Keratinocyte (primary cell): ENCODE measurements around the gene MTFP1. TPM values are rescaled to one million over a fixed set of nuclear protein-coding genes. Genes with fewer than 3 reads are reported as not detected.

Source experiments
- DNase-seq: peaks from one replicate; pipeline ENCODE4 v3.0.0-alpha.2; 2011; ENCODE audit warnings: low read depth, missing footprints, low spot score
- FAIRE-seq: peaks from 2 replicates; lab custom pipeline; 2011; peaks lifted over from hg19 to GRCh38; lab: Jason Lieb, UNC
- H2AFZ ChIP-seq: 2 replicates; pipeline ENCODE4 v1.6.0; 2012; ENCODE audit warnings: low read length, control low read depth, inconsistent platforms; ENCODE audit not compliant: control insufficient read depth
- H3K27ac ChIP-seq: 2 replicates; pipeline ENCODE4 v1.5.1; 2011; ENCODE audit warnings: low read length; ENCODE audit not compliant: control insufficient read depth, insufficient read depth
- H3K27me3 ChIP-seq: 3 replicates; pipeline ENCODE4 v1.6.0; 2011; ENCODE audit warnings: low read length; ENCODE audit not compliant: control insufficient read depth, insufficient read depth; ENCODE audit errors: extremely low read depth
- H3K36me3 ChIP-seq, 2 experiments: 2 replicates in 1 of 2; 3 replicates in 1 of 2; pipeline ENCODE4 v1.5.1; 2011; ENCODE audit warnings: low read length in 2 of 2, mild to moderate bottlenecking in 1 of 2; ENCODE audit not compliant: control insufficient read depth in 2 of 2, insufficient read depth in 2 of 2; ENCODE audit errors: extremely low read depth in 1 of 2
- H3K4me1 ChIP-seq: 3 replicates; pipeline ENCODE4 v1.5.1; 2011; ENCODE audit warnings: low read length; ENCODE audit not compliant: control insufficient read depth, insufficient read depth; ENCODE audit errors: extremely low read depth
- H3K4me2 ChIP-seq: 3 replicates; pipeline ENCODE4 v1.6.0; 2011; ENCODE audit warnings: low read depth, low read length; ENCODE audit not compliant: control insufficient read depth, insufficient read depth; ENCODE audit errors: extremely low read depth
- H3K4me3 ChIP-seq, 3 experiments: fragments of 200-600 bp in 1 of 3; sonication (generic) in 1 of 3; 2 replicates in 2 of 3; 3 replicates in 1 of 3; pipeline ENCODE4 v1.5.1; 2011 to 2016; ENCODE audit warnings: low read length in 3 of 3, mild to moderate bottlenecking in 3 of 3, control low read depth in 2 of 3, inconsistent platforms in 1 of 3, low read depth in 1 of 3, mixed read lengths in 1 of 3, mixed run types in 1 of 3, moderate library complexity in 1 of 3; ENCODE audit not compliant: control insufficient read depth in 2 of 3, insufficient read depth in 2 of 3; ENCODE audit errors: extremely low read depth in 1 of 3
- H3K79me2 ChIP-seq: 2 replicates; pipeline ENCODE4 v1.6.0; 2012; ENCODE audit warnings: low read length; ENCODE audit not compliant: control insufficient read depth, insufficient read depth
- H3K9ac ChIP-seq: 3 replicates; pipeline ENCODE4 v1.6.0; 2011; ENCODE audit warnings: low read length; ENCODE audit not compliant: control insufficient read depth, insufficient read depth; ENCODE audit errors: extremely low read depth
- H3K9me1 ChIP-seq: 3 replicates; pipeline ENCODE4 v1.6.0; 2011; ENCODE audit warnings: low read length; ENCODE audit not compliant: control insufficient read depth, insufficient read depth; ENCODE audit errors: extremely low read depth
- H3K9me3 ChIP-seq: 2 replicates; pipeline ENCODE4 v1.5.1; 2012; ENCODE audit warnings: low read depth, low read length; ENCODE audit not compliant: control insufficient read depth
- H4K20me1 ChIP-seq: 3 replicates; pipeline ENCODE4 v1.6.0; 2011; ENCODE audit warnings: low read length; ENCODE audit not compliant: control insufficient read depth, insufficient read depth; ENCODE audit errors: extremely low read depth
- EZH2 ChIP-seq: IDR thresholded peaks from one replicate; pipeline ENCODE4 v1.6.1; 2012; ENCODE audit warnings: inconsistent platforms, mild to moderate bottlenecking, low read length, moderate library complexity
- dilution Hi-C: fragments of 300-500 bp; cut with MboI; formaldehyde crosslinking; loops from one replicate; pipeline ENCODE4 v1.7.0; 2020; ENCODE audit warnings: low sequenced_read_pairs; ENCODE audit not compliant: extremely low pct_ligation_motif_present
- polyA plus RNA-seq, 5 experiments: library from polyadenylated mRNA; depleted of rRNA in 3 of 5; stranded (reverse) in 3 of 5; stranded (forward) in 1 of 5; unstranded in 1 of 5; fragments of >200 nt; gene quantifications; 1 replicate in 1 of 5; 2 replicates in 3 of 5; 3 replicates in 1 of 5; pipeline versions ENCODE4 v1.2.1 to v1.2.3, GENCODE V29; 2011 to 2012; ENCODE audit warnings: missing spikeins in 2 of 5, low read depth in 1 of 5, low replicate concordance in 1 of 5
- TF ChIP-seq, protein P1 (sequence below), 3 experiments: IDR thresholded peaks in 1 of 3; conservative IDR thresholded peaks in 1 of 3; optimal IDR thresholded peaks in 1 of 3; 2 replicates in 2 of 3; 3 replicates in 1 of 3; pipeline versions ENCODE3 to v1.5.1; 2011; ENCODE audit warnings: low read length in 3 of 3, mild to moderate bottlenecking in 3 of 3, moderate library complexity in 2 of 3, control low read depth in 1 of 3, inconsistent platforms in 1 of 3; ENCODE audit not compliant: insufficient read depth in 2 of 3; ENCODE audit errors: extremely low read depth in 1 of 3

MTFP1 gene
- polyA plus RNA-seq, 1 donor (not counting 4 experiments of a cell fraction or from before 2014, with no cell fraction given): 8.4 TPM

DNA sequence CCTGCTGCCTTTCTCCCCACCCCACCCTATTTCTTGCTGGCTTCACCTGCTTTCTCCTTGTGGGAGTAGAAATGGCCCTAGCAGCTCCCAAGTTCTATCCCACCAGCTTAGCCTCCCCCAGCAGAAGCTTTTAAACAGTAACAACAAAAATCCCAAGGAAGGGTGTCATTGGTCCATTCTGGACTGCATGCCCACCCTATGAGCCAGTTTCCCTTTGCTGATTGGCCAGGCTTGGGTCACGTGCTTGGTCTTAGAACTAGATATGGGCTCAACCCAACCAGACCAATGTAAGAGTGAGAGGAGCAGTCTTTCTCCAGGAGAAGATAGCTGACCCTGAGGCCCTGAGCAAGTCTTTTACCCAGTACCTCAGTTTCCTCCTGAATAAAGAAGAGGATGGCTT, 2.3 kb downstream of the MTFP1 start:
- no peaks in the 10 kb centered on the region for H3K79me2 ChIP-seq
- peaks cover 0 to 3% of the 10 kb centered on the region in 2 experiments for H3K36me3 ChIP-seq
- H4K20me1 ChIP-seq: no peaks in the 10 kb centered on the region
- no peak overlapping the region for H3K4me2 ChIP-seq
- TF ChIP-seq, protein P1, sequence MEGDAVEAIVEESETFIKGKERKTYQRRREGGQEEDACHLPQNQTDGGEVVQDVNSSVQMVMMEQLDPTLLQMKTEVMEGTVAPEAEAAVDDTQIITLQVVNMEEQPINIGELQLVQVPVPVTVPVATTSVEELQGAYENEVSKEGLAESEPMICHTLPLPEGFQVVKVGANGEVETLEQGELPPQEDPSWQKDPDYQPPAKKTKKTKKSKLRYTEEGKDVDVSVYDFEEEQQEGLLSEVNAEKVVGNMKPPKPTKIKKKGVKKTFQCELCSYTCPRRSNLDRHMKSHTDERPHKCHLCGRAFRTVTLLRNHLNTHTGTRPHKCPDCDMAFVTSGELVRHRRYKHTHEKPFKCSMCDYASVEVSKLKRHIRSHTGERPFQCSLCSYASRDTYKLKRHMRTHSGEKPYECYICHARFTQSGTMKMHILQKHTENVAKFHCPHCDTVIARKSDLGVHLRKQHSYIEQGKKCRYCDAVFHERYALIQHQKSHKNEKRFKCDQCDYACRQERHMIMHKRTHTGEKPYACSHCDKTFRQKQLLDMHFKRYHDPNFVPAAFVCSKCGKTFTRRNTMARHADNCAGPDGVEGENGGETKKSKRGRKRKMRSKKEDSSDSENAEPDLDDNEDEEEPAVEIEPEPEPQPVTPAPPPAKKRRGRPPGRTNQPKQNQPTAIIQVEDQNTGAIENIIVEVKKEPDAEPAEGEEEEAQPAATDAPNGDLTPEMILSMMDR (optimal IDR thresholded peaks at IDR 0.05 in 1 of 3, IDR thresholded peaks at IDR 0.05 in 1 of 3, conservative IDR thresholded peaks at IDR 0.05 in 1 of 3; ENCODE audit: extremely low read depth in 1 of 3, insufficient read depth in 2 of 3, low read length in 3 of 3): no peak
- no peak for TF ChIP-seq EZH2
- H3K4me3 ChIP-seq: no peak overlapping the region
- H3K4me1 ChIP-seq: peaks cover 34% of the 10 kb centered on the region
- no peak overlapping the region for H3K27ac ChIP-seq
- no peaks in the 10 kb centered on the region for H3K9me3 ChIP-seq
- FAIRE-seq (no peak), DNase-seq (no peak)
- dilution Hi-C loops: no loop called here
- no peak overlapping the region for H2AFZ ChIP-seq
- H3K27me3 ChIP-seq: no peaks in the 10 kb centered on the region
- H3K9me1 ChIP-seq: no peaks in the 10 kb centered on the region
- no peak overlapping the region for H3K9ac ChIP-seq

DNA sequence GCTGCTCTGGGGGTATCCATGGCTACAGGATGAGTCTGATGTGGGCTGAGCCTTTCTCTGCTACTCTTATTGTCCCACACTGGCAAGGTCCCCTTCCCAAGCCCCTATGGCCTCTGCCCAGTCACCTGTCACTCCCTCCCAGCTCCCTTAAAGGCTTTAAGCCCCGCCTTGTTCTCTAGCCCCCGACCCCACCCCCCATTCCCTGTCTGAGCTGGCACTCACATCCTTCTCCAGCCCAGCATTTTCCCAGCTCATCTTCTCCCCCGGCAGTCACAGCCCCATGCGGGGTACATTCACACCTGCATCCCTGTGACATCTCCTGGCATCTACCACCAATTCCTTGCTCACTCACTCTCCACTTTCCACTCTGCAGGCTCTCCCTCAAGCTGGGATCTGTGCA, 4.3 kb downstream of the MTFP1 start:
- no peak for FAIRE-seq
- no peak for DNase-seq
- H3K27me3 ChIP-seq: no peaks in the 10 kb centered on the region
- dilution Hi-C loops: no loop called here
- peaks cover 0 to 3% of the 10 kb centered on the region in 2 experiments for H3K36me3 ChIP-seq
- H3K4me1 ChIP-seq: peaks cover 18% of the 10 kb centered on the region
- H3K4me2 ChIP-seq: no peak overlapping the region
- H4K20me1 ChIP-seq: no peaks in the 10 kb centered on the region
- H3K27ac ChIP-seq: no peak overlapping the region
- H2AFZ ChIP-seq: no peak overlapping the region
- H3K9me3 ChIP-seq: no peaks in the 10 kb centered on the region
- TF ChIP-seq, protein P1 (optimal IDR thresholded peaks at IDR 0.05 in 1 of 3, IDR thresholded peaks at IDR 0.05 in 1 of 3, conservative IDR thresholded peaks at IDR 0.05 in 1 of 3; ENCODE audit: extremely low read depth in 1 of 3, insufficient read depth in 2 of 3, low read length in 3 of 3): no peak
- no peak for TF ChIP-seq EZH2
- H3K4me3 ChIP-seq: no peak overlapping the region
- no peaks in the 10 kb centered on the region for H3K9me1 ChIP-seq
- no peaks in the 10 kb centered on the region for H3K79me2 ChIP-seq
- H3K9ac ChIP-seq: no peak overlapping the region
